Natural killer cell (primary cell): ENCODE measurements around the gene PPP1R3C. TPM values are rescaled to one million over a fixed set of nuclear protein-coding genes. Genes with fewer than 3 reads are reported as not detected.

Experiments used
- ATAC-seq, 3 donors: fragments of 150-1000 bp in 2 of 3; fragments of 200-7000 bp in 1 of 3; cut with Tn5 transposase; 1 replicate in 1 of 3; 2 replicates in 2 of 3; pipeline ENCODE4 v1.10.0; 2021; ENCODE audit warnings: mild to moderate bottlenecking in 2 of 3, moderate library complexity in 2 of 3
- DNase-seq, 2 donors: peaks; one replicate each; pipeline versions ENCODE4 v3.0.0 to v3.0.0-alpha.2; 2013 to 2021; ENCODE audit warnings: mixed read lengths in 1 of 2
- H3K27ac ChIP-seq: one replicate; pipeline ENCODE4 v1.5.1; 2013; ENCODE audit warnings: mild to moderate bottlenecking, low read length
- H3K27me3 ChIP-seq: one replicate; pipeline ENCODE4 v1.6.1; 2013; ENCODE audit warnings: low read length; ENCODE audit not compliant: control insufficient read depth, insufficient read depth
- H3K36me3 ChIP-seq: one replicate; pipeline ENCODE4 v1.6.1; 2013; ENCODE audit warnings: low read length; ENCODE audit not compliant: control insufficient read depth, insufficient read depth
- H3K4me1 ChIP-seq: one replicate; pipeline ENCODE4 v1.6.1; 2013; ENCODE audit warnings: low read length; ENCODE audit not compliant: control insufficient read depth, insufficient read depth
- H3K4me3 ChIP-seq: one replicate; pipeline ENCODE4 v1.5.1; 2013; ENCODE audit warnings: low read length
- H3K9me3 ChIP-seq: one replicate; pipeline ENCODE4 v1.6.1; 2013; ENCODE audit warnings: low read length; ENCODE audit not compliant: control insufficient read depth, insufficient read depth
- H3K27ac Mint-ChIP-seq, 2 donors: one replicate each; pipeline ENCODE4 v1.8.0; 2022; ENCODE audit warnings: mild to moderate bottlenecking in 2 of 2, mixed read lengths in 2 of 2, moderate library complexity in 1 of 2
- H3K27me3 Mint-ChIP-seq, 2 donors: one replicate each; pipeline ENCODE4 v1.8.0; 2022; ENCODE audit warnings: low read depth in 2 of 2, mixed read lengths in 2 of 2
- H3K36me3 Mint-ChIP-seq: one replicate; pipeline ENCODE4 v1.8.0; 2022; ENCODE audit warnings: mixed read lengths
- H3K4me1 Mint-ChIP-seq, 2 donors: one replicate each; pipeline ENCODE4 v1.8.0; 2022; ENCODE audit warnings: mixed read lengths in 2 of 2
- H3K4me3 Mint-ChIP-seq: one replicate; pipeline ENCODE4 v1.8.0; 2022; ENCODE audit warnings: mild to moderate bottlenecking, moderate library complexity, mixed read lengths
- H3K9me3 Mint-ChIP-seq, 2 donors: one replicate each; pipeline ENCODE4 v1.8.0; 2022; ENCODE audit warnings: mixed read lengths in 2 of 2
- CTCF ChIP-seq: fragments of 200-600 bp; IDR thresholded peaks from one replicate; pipeline ENCODE4 v1.8.0; 2022; ENCODE audit warnings: antibody characterized with exemption
- WGBS: methylation state at CpG from one replicate; pipeline ENCODE4 v1.1.7; 2013; ENCODE audit warnings: missing lambda C conversion rate; ENCODE audit not compliant: insufficient coverage; 5-methylcytosine and 5-hydroxymethylcytosine counted together
- intact Hi-C: fragments of 100-400 bp; cut with micrococcal nuclease; formaldehyde crosslinking; loops from one replicate; pipeline ENCODE4 v1.14.2; 2022
- total RNA-seq, 4 donors: library from RNA; stranded (reverse); fragments of 120-200 nt in 1 of 4; gene quantifications; one replicate each; pipeline versions ENCODE4 v1.2.3 to v1.2.4, GENCODE V29; 2013 to 2022

PPP1R3C gene
- not detected for total RNA-seq
- total RNA-seq (2013), result 0.05 TPM

GRCh38 chr10:91632671-91633550 is at the start of gene PPP1R3C:
TSS of gene PPP1R3C (minus strand) at chr10:91633071. CDS start at chr10:91632969, 102 bp downstream.
- Mint-ChIP-seq H3K36me3 (no peaks in the 10 kb centered on the region), H3K27me3 (peaks cover 44 to 72% of the 10 kb centered on the region in 2 donors), H3K9me3 (no peaks in the 10 kb centered on the region), H3K27ac (no peak within 1 kb of the TSS), H3K4me3 (peak within 1 kb of the TSS; percentile 40), H3K4me1 (peaks cover 0 to 6% of the 10 kb centered on the region in 2 donors)
- DNase-seq (peak in 1 of 2 donors; percentile 36), ATAC-seq (peak in 2 of 3 donors; percentile 37 to 61)
- Histone ChIP-seq H3K27me3 (peaks cover 25% of the 10 kb centered on the region), H3K27ac (no peak within 1 kb of the TSS), H3K4me1 (no peaks in the 10 kb centered on the region), H3K9me3 (no peaks in the 10 kb centered on the region), H3K36me3 (no peaks in the 10 kb centered on the region), H3K4me3 (no peak within 1 kb of the TSS)
- TF ChIP-seq CTCF, result no peak
- 4% methylated on average over 61 of the region's 61 CpGs for WGBS
- intact Hi-C loops, result no loop called here

GRCh38 chr10:91681361-91682276 is 48.7 kb upstream of the PPP1R3C start:
- H3K4me3 Mint-ChIP-seq, result no peak overlapping the region
- H3K9me3 Mint-ChIP-seq, result no peaks in the 10 kb centered on the region
- H3K4me1 Mint-ChIP-seq, result no peaks in the 10 kb centered on the region
- H3K27me3 Mint-ChIP-seq, result peaks cover 21 to 23% of the 10 kb centered on the region in 2 donors
- no peak for TF ChIP-seq CTCF
- no peaks in the 10 kb centered on the region for H3K36me3 Mint-ChIP-seq
- ATAC-seq, result no peak
- H3K9me3 ChIP-seq, result no peaks in the 10 kb centered on the region
- no peaks in the 10 kb centered on the region for H3K4me1 ChIP-seq
- no peak overlapping the region for H3K27ac Mint-ChIP-seq
- H3K27ac ChIP-seq, result no peak overlapping the region
- H3K36me3 ChIP-seq, result no peaks in the 10 kb centered on the region
- DNase-seq, result no peak
- intact Hi-C loops, result no loop called here
- H3K27me3 ChIP-seq, result no peaks in the 10 kb centered on the region
- H3K4me3 ChIP-seq, result no peak overlapping the region
- 81% methylated on average over 12 of the region's 12 CpGs for WGBS

- Histone ChIP-seq H3K9me3 (no peaks in the 10 kb centered on the region), H3K27me3 (no peaks in the 10 kb centered on the region), H3K27ac (no peak overlapping the region), H3K4me3 (no peak overlapping the region), H3K4me1 (no peaks in the 10 kb centered on the region), H3K36me3 (no peaks in the 10 kb centered on the region)
- Mint-ChIP-seq H3K4me3 (no peak overlapping the region), H3K36me3 (no peaks in the 10 kb centered on the region), H3K9me3 (no peaks in the 10 kb centered on the region), H3K27ac (no peak overlapping the region), H3K27me3 (peaks cover 14 to 16% of the 10 kb centered on the region in 2 donors), H3K4me1 (no peaks in the 10 kb centered on the region)
- TF ChIP-seq CTCF, result no peak
- DNase-seq (no peak), ATAC-seq (no peak)
- 91% methylated on average over 3 of the region's 3 CpGs for WGBS
- intact Hi-C loops, result no loop called here
Observed at GRCh38 chr10:91680487-91680886, 47.6 kb upstream of the PPP1R3C start.
